Activated CD8-positive, alpha-beta memory T cell treated with anti-CD3 and anti-CD28 coated beads, Interleukin-2, amount 50 U/mL, for 24 hours (primary cell): Measurements from ENCODE around the gene HIC2.
A peak's percentile ranks its signal among the peaks of the same experiment; 100 is the strongest.
"Not testable (repeated sequence)": the region's sequence is repeated elsewhere in the genome, so short reads cannot be mapped to it uniquely, and the experiment has no call there.

Experiments
- DNase-seq: peaks from one replicate; pipeline ENCODE4 v3.0.0-alpha.2; 2020; ENCODE audit errors: extremely low read depth

Gene HIC2

DNA sequence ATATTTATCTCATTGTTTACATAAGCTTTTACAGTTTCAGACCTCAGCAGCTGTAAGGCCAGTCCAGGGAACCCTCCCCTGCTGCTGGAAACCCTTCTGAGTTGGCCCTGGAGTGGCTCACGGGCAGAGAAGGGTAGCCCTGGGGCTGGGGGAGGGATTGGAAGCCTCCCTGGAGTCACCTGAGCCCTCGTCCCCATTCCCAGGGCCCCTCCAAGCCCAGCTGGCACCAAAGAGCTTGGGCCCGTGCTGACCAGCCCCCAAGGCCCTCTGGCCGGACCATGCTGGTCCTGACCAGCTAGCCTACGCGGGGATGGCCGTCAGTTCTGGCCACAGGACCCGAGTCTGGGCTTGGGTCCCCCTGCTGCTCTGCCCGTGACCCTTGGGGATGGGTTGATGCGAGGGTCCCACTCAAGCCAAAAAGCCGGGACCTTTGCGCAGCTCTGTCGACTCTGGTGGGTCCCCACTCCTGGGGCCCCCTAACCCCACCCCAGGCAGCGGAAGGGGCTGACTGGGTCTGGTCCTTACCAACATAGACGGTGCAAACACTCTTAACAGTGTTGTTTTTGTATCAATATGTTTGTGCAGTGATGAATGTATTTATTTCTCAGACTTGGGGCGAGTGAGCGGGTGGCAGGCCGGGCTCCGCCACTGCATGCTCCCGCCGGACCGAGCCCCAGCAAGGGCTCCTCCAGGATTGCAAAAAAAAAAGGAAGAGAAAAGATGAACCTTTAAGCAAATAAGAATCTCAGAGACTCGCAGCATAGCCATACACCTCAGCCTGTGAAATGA lies 32.6 kb downstream of the HIC2 start:
- DNase-seq, result no peak

DNA sequence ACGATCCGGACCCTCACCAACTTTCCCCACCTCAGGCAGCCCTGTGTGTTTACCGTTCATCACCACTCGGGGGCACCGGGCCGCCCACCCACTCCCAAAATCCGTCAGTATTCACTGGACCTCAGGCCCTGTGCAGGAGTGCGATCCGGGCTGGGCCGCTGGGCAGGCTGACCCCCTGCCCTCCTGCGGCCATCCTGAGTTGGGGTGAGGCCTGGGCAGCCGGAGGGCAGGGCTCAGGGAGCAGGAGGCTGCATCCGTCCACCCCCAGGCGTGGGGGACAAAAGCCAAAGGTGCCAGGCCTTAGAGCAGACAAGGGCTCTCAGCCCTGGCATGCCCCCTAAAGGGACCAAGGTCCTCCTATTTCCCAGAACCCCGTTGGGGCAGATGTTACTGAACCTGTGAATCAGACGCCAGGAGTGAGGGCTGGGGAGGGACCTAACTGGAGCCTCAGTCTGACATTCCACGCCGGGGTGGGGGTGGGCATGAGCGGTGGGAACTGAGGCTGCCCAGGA lies 33.2 kb downstream of the HIC2 start:
- DNase-seq, result no peak

DNA sequence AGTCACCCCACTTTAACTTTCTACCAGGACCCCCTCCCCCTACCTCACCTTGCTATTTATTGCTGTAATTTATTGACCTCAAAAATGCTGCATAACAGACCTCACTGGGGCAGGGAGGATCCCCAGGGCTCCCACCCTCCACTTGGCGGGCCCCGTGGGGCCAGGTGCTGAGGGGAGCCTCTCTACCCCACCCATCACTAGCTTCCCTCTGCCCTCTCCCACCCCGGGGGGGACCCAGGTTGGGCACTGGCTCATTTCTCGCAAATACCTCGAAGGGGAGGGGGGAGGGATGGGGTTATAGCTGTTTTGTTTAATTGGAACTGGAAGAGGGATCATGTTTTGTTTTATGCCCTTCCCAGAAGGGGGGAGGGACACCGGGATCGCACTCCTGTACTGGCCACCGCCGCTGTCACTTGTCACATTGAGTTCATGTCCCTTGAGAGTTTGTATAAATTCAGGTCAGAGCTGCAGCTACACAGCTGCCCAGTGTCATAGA lies 33.7 kb downstream of the HIC2 start:
- no peak for DNase-seq

DNA sequence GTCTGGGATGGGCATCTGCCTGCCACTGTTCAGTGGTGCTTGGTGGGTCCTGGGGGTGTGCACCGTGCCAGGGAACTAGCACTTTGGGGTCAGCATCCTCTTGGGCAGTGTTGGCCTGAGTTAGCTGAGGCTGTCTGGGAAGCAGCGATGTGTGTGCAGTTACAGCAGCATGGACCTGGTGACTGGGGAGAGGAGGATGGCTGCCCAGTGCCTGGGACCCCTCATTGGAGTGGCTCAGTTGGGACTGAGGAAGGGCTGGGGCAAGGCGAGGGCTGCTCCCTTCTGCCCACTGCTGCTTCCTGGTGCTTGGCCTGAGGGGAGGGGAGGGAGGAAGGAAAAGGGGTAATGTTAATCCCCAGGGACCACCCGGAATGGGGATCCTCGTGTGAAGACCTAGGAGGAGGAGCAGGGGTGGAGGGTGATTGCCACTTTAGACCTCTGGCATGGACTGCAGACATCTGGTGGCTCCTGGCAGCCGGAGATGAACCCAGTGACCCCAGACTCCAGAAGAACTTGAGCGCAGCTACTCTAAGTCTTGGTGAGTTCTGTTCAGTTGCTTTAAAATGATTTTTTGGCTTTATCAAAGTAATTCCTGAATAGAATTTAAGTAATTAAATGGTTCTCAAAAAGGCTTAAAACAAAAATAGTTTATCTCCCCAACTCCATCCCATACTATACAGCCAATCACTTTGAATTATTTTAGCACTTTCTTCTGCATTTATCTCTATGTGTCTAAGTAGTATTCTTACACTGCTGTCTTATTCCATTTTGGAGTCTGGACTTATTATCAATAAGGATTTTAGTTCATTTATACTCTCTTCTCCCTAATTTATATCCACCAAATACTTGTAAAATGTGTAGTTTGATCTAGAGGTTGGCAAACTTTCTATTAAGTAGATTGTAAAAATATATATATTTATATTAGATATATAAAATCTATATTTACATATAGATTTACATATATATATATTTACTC lies 34.7 kb downstream of the HIC2 start:
- no peak for DNase-seq

DNA sequence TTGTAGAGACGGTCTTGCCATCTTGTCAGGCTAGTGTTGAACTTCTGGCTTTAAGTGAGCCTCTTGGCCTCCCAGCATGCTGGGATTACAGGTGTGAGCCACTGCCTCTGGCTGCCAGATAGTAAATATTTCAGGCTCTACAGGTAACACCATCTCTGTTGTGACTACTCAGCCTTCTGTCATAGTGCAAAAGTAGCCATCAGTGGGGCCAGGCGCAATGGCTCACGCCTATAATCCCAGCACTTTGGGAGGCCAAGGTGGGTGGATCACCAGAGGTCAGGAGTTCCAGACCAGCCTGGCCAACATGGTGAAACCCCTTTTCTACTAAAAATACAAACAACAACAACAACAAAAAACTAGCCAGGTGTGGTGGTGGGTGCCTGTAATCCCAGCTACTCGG lies 35.5 kb downstream of the HIC2 start:
- not testable (repeated sequence) for DNase-seq

DNA sequence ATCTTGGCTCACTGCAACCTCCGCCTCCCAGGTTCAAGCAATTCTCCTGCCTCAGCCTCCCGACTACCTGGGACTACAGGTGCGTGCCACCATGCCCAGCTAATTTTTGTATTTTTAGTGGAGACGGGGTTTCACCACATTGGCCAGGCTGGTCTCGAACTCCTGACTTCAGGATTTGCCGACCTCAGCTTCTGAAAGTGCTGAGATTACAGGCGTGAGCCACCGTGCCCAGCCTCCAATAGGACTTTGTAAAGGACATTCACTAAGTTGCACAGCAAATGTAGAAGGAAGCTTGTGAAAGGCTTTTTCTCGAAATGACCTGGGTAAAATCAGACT lies 37.8 kb downstream of the HIC2 start:
- not testable (repeated sequence) for DNase-seq

DNA sequence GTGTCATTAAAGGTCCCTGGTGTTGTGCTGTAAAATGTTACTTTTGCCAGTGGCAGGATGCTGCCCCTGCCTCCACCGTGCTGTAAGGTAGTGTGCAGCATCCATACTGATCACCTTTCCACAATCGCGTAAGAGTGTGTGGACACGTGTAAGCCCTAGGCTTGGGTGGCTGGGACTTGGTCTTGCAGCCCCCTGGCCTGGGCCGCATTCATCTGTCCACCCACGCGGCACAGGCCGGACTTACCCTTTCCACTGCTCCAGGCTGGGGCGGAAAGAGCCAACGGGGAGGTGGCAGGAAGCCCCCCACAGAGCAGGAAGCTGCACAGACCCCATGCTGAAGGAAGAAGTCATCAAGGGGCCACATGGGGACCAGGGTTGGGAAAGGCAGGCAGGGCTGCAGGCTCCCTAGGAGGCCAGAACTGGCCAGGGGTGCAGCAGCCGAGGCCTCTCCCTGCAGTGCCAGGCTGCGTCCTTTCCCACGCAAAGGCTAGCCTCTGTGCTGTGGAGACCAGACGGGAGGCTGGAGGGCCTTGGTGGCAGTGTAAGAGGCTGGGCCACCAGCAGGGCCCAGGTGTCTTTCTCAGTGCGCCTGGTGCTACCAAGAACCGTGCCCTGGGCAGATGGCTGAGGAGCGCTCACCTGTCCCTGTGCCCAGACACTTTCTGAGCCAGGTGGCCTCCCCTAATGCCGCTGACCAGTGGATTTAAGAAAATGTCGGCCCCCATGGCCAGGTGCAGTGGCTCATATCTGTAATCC lies 38.3 kb downstream of the HIC2 start:
- no peak for DNase-seq

DNA sequence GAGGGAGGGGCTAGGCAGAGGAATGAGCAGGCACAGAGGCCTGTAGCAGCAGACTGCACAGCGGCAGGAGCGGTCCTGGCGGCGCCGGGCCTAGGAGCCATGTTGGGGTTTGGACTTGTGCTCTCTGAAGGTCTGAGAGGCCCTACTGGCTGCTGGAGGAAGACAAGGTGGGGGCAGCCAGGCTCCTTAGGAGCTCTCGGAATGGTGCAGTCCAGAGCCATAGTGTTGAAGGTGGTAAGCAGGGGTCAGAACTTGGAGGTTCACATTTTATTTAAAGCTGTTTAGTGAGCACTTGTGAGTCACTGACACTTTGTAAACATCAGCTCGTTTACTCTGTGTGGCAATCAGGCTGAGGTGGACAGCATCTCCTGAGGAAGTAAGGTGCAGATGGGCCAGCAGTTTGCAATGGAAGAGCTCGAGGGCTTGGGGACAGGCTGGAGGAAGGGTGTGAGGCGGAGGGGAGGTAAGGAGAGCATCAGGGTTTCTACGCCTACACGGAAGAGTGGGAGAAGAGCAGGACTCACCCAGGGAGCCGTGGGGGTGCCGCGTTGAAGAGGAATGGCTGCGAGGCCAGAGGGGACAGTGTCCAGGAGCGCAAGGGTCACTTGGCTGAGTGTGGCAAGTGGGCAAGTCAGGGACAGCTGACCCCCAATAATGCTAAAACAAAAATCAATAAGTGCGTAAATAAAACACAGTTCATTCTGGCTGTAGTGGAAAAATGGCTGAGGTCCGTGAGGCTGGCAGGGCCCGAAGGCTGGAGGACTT lies 40.0 kb downstream of the HIC2 start:
- no peak for DNase-seq

DNA sequence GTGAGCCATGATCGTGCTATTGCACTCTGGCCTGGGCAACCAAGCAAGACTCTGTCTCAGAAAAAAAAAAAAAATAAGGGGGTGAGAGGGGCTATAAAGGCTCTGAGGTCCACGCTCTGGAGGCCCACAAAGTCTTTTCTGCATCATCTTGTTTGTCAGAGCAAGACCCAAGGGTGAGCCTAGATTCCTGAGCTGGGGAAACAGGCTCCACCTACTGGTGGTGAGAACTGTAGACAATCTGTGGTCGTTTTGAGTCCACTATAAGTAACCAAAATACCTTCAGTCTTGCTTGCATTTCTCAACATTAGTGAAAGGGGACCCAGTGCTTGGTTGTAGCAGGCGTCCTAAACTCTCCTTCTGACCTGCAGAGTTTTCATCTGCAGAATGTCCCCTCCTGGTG lies 45.5 kb downstream of the HIC2 start:
- DNase-seq, result not testable (repeated sequence)

DNA sequence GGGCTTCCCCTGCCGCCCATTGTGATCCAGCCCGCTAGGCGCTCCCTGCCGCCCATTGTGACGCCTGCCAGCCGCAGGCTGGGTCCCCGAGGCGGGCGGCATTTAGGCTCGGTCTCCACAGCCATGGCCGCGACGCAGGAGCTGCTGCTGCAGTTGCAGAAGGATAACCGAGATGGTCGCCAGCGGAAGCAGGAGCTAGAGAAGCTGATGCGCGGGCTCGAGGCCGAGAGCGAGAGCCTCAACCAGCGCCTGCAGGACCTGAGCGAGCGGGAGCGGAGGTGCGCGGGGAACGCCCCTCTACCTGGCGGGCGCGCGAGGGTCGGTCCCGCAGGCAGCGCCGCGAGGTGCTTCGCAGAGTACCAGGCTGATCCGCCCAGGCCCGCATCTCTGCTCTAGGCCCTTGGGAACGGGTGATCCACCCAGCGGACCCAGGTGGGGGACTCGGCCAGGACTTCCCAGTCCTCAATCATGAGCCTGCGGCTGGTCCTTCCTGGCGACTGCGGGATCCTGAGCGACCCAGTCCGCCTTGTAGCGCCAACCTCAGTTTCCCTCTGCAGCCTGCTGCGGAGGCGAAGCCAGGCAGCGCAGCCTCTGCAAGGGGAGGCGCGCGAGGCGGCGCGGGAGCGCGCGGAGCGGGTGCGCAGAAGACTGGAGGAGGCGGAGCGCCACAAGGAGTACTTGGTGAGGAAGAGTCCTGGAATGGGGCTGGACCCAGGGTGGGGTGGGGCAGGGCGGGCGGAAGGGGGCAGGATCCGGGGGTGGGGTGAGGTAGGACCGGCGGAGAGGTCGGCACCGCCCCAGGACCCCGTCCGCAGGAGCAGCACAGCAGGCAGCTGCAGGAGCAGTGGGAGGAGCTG lies 50.4 kb downstream of the HIC2 start, which contains the start of gene TMEM191C:
TMEM191C (plus strand) TSS at position 51 of the 857 bp plus-strand sequence; CDS start at position 124, 73 bp downstream.
- not testable (repeated sequence) for DNase-seq

DNA sequence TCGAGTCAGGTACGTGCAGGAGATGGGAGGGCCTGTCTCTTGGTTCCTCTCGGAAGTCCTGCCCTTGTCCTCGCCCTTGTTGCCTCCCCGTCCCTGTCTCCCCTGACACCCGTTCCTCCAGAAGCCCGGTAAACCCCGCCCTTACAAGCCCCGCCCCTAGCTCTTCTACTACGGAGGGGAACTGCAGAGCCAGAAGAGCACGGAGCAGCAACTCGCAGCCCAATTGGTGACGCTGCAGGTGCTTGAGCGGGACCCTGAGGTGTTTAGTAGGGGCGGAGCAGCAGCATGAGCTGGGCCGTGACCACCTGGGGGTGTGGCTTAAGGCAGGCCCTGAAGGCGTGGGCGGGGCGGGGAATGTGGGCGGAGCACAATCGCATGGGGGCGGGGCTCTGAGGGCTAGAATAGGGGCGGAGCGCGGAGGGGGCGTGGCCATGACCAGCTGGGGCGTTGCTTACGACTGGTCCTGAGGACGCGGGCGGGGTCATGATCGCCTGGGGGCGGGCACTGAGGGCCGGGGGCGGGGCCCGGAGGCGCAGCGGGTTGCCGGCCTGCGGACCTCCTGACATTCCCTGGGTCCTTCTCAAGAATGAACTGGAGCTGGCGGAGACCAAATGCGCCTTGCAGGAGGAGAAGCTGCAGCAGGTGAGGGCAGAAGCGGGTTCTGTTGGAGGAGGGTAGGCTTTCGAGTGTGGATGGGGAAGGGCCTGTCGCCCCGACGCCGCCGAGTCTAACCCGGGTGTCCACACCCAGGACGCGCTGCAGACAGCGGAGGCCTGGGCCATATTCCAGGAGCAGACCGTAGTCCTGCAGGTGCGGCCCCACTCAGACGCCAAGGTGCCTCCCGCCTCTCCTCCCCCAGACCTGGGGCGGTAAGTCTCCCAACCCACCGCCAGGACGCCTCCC lies 51.3 kb downstream of the HIC2 start:
- peak; percentile 76 for DNase-seq

DNA sequence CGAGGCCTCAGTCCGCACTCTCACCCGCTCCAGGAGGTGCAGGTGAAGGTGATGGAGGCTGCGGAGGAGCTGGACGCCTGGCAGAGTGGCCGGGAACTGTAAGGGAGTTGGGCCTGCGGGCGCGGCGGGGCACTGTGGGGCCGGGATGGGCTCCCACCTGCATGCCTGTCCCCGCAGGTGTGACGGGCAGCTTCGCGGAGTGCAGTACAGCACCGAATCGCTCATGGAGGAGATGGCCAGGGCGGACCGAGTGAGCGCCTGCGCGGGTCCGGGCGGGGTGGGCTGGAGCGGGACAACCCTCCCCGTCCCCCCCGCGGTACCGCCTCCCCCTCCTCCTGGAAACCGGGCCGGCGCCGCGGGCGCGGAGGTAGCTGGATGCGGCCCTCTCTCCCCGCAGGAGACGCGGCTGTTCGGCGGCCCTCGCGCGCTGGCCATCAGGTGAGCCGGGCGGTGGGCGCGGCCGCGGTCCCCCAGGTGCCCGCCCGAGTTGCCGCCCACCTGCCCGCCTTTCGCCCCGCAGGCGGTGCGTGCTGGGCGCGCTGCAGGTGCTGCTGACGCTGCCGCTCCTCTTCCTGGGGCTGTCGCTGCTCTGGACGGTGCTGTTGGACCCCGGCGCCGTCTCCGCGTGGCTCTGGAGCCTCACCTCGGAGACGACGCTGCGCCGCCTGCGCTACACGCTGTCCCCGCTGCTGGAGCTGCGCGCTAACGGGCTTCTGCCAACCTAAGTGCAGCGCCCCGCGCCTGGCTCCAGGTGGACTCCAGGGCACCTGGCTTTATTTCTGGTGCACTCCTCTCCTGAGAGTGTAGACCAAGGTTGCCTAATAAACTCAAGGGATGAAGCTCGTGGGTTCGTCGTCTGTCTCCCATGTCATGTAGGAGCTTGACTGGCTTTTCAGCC lies 52.2 kb downstream of the HIC2 start:
- DNase-seq, result not testable (repeated sequence)

DNA sequence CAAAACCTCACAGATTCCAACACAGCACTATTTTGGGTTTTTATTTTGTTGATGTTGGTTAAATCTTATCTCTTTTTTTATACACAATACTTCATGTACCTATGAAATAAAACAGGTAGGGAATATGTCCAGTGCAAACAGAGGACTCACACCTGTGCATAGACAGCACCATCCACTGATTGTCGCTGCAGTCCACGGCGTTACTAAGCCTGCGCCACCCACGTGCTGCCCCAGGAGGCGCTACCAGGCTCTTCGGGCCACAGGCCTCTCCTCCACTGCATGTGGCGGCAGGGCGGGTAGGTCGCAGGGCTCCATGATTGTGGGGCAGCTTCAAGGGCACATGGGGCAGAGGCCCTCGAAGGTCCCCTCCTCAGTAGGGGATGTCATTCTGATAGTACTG lies 55.8 kb downstream of the HIC2 start:
- not testable (repeated sequence) for DNase-seq

DNA sequence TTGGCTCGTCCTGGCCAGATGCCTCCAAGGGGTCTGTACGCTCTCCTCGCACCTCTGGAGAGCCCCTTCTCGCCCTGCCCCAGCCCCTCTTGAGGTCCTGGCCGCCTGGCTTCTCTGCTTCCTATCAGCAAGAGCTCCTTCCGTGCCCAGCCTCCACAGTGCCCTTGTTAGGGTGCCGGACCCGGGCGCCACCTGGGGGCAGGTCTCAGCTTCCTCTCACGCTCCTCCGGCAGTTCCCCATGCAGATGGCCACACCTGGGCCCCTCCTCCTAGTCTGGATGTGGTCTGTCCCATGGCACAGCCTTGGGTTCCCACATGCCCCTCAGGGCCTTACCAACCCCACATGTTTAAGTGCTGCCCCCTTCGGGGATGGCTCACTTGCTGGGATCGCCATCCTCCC lies 56.5 kb downstream of the HIC2 start:
- DNase-seq, result not testable (repeated sequence)

DNA sequence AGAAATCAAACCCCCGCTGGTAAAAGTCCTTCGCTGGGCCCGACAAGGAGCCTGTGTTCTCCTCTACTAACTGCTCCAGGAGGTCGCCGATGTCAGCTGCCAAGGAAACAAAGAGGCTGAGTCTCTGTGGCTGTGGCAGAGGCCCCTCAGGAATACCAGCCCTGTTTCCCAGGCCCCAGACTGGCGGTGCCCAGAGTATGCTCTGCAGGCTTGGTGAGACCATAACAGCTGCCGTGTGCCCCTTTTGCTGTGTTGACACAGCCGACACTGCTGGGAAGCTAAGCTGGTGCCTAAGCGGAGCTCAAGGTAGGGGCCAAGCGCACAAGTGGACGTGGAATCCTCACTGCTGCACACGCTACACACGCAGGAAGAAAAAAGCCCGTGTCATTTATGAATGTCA lies 66.9 kb downstream of the HIC2 start:
- DNase-seq, result not testable (repeated sequence)

DNA sequence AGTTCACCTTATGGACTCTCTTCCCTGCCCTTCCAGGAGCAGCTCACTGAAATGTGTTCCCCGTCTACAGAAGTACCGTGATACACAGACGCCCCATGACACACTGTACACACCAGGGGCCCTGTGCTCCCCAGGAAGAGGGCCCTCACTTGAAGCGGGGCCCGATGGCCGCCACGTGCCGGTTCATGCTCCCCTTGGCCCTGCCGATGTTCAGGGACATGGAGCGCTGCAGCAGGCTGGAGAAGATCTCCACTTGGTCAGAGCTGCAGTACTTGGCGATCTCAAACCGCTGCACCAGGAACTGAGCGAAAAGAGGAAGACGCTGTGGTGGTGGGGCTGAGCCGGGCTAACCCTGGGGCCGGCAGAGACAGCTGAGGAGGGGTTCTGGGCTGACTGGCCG lies 70.6 kb downstream of the HIC2 start:
- not testable (repeated sequence) for DNase-seq

DNA sequence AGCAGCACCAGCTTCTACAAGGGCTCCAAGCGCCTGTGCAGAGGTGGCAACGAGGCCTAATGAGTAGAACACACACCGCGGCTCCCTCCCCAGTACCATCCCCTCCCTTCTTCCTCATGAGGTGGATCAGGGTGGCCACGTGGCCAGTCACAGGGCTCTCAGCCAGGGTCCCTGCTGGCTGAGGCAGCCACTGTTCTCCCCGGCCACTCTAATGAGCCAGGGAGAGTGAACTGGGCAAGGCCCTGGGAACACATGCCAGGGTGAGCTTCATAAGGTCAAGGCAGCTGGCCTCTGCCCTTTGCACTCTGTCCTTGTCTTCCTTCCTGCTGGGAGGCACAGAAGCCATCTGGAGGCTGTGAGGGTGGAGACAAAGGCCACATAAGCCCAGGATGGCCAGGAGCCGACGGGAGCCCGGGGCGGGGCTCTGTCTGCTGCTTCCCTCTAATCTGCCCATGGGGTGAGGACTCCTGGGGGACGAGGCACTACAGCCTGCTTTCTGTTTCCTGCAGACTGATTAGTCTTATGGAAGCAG lies 72.0 kb downstream of the HIC2 start:
- DNase-seq, result not testable (repeated sequence)
